Measurements from ENCODE around the gene FBXL7. TPM values are rescaled to one million over a fixed set of nuclear protein-coding genes. Genes with fewer than 3 reads are reported as not detected.

The FBXL7 gene
- total and polyA plus RNA-seq, 2 of the 8 experiments (the other 6 are each of a cell fraction or from before 2014, with no cell fraction given) = 17.7 to 17.8 TPM

DNA sequence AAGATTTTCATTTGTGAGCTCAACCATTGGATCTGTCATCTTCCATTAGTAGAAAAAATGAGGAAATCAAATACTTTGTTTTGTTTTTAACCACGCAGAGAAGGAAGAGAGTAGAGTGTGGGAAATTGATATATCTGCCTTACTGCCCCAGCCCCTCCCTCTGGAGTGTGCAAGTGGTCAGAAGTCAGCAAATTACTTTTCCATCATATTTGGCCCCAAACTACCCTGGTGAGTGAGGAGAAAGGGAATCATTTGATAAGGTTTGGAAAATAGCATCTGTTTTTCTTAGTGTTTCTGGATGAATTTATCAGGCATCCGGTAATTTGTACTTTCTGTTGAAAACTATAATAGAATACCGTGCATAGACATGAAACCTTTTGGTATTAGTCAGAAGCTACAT lies 352.2 kb downstream of the FBXL7 start (continued):
- TF ChIP-seq, protein P1, sequence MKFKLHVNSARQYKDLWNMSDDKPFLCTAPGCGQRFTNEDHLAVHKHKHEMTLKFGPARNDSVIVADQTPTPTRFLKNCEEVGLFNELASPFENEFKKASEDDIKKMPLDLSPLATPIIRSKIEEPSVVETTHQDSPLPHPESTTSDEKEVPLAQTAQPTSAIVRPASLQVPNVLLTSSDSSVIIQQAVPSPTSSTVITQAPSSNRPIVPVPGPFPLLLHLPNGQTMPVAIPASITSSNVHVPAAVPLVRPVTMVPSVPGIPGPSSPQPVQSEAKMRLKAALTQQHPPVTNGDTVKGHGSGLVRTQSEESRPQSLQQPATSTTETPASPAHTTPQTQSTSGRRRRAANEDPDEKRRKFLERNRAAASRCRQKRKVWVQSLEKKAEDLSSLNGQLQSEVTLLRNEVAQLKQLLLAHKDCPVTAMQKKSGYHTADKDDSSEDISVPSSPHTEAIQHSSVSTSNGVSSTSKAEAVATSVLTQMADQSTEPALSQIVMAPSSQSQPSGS (IDR thresholded peaks at IDR 0.05; ENCODE audit: low read length) = no peak
- TF ChIP-seq CHD2 (IDR thresholded peaks at IDR 0.05; ENCODE audit: low read length) = no peak
- no peak for TF ChIP-seq TBP (IDR thresholded peaks at IDR 0.05; ENCODE audit: low read depth, low read length)
- no peak for TF ChIP-seq SIX5 (IDR thresholded peaks at IDR 0.05; ENCODE audit: low read depth, low read length)
- TF ChIP-seq SP1 (IDR thresholded peaks at IDR 0.05; ENCODE audit: low read depth, low read length) = no peak

Data from H1 (cell line).